ENCODE measurements around the gene WDR37. TPM values are rescaled to one million over a fixed set of nuclear protein-coding genes. Genes with fewer than 3 reads are reported as not detected.

The WDR37 gene
- total RNA-seq, 1 donor from 2014 or later, result 13.6 TPM

- H3K27ac Mint-ChIP-seq (ENCODE audit: unreplicated experiment), result no peak overlapping the region
- TF ChIP-seq CTCF (IDR thresholded peaks at IDR 0.05), result no peak
- peaks cover 73% of the 10 kb centered on the region for H3K36me3 Mint-ChIP-seq (ENCODE audit: unreplicated experiment)
- H3K4me1 Mint-ChIP-seq (ENCODE audit: unreplicated experiment), result peaks cover 15% of the 10 kb centered on the region
- H3K27me3 Mint-ChIP-seq (ENCODE audit: unreplicated experiment), result no peaks in the 10 kb centered on the region
- H3K4me3 Mint-ChIP-seq (ENCODE audit: unreplicated experiment), result no peak overlapping the region
- no peak for DNase-seq (ENCODE audit: extremely low spot score, unreplicated experiment)
- no peaks in the 10 kb centered on the region for H3K9me3 Mint-ChIP-seq (ENCODE audit: unreplicated experiment)
These were observed 46.2 kb downstream of the WDR37 start for GRCh38 chr10:1102416-1102815.

GRCh38 chr10:1102831-1103230 lies 46.6 kb downstream of the WDR37 start:
- no peak for DNase-seq (ENCODE audit: extremely low spot score, unreplicated experiment)
- no peak for TF ChIP-seq CTCF (IDR thresholded peaks at IDR 0.05)
- H3K27ac Mint-ChIP-seq (ENCODE audit: unreplicated experiment), result peak overlapping the region; percentile 64
- H3K27me3 Mint-ChIP-seq (ENCODE audit: unreplicated experiment), result no peaks in the 10 kb centered on the region
- H3K9me3 Mint-ChIP-seq (ENCODE audit: unreplicated experiment), result no peaks in the 10 kb centered on the region
- H3K36me3 Mint-ChIP-seq (ENCODE audit: unreplicated experiment), result peaks cover 76% of the 10 kb centered on the region
- H3K4me1 Mint-ChIP-seq (ENCODE audit: unreplicated experiment), result peaks cover 15% of the 10 kb centered on the region
- H3K4me3 Mint-ChIP-seq (ENCODE audit: unreplicated experiment), result no peak overlapping the region

GRCh38 chr10:1103551-1103950 lies 47.4 kb downstream of the WDR37 start:
- no peaks in the 10 kb centered on the region for H3K9me3 Mint-ChIP-seq (ENCODE audit: unreplicated experiment)
- no peak for DNase-seq (ENCODE audit: extremely low spot score, unreplicated experiment)
- H3K36me3 Mint-ChIP-seq (ENCODE audit: unreplicated experiment), result peaks cover 79% of the 10 kb centered on the region
- TF ChIP-seq CTCF (IDR thresholded peaks at IDR 0.05), result no peak
- no peak overlapping the region for H3K27ac Mint-ChIP-seq (ENCODE audit: unreplicated experiment)
- peaks cover 15% of the 10 kb centered on the region for H3K4me1 Mint-ChIP-seq (ENCODE audit: unreplicated experiment)
- H3K4me3 Mint-ChIP-seq (ENCODE audit: unreplicated experiment), result no peak overlapping the region
- H3K27me3 Mint-ChIP-seq (ENCODE audit: unreplicated experiment), result no peaks in the 10 kb centered on the region

DNA sequence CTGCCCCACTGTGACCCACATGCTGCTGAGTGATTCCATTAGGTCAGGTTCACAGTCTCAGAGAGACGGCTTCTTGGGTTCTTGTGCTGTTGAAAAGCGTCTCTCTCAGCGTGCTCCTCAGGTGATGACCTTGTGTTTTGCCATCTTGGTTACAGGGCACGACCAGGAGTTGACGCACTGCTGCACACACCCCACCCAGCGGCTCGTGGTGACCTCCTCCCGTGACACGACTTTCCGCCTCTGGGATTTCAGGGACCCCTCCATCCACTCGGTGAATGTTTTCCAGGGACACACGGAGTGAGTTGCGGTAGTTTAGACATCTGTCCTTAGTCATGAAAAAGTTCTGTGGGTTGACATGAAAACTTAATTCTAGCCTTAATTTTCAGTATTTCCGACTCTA lies 48.8 kb downstream of the WDR37 start:
- no peaks in the 10 kb centered on the region for H3K9me3 Mint-ChIP-seq (ENCODE audit: unreplicated experiment)
- H3K27ac Mint-ChIP-seq (ENCODE audit: unreplicated experiment), result no peak overlapping the region
- TF ChIP-seq CTCF (IDR thresholded peaks at IDR 0.05), result no peak
- no peak for DNase-seq (ENCODE audit: extremely low spot score, unreplicated experiment)
- H3K4me3 Mint-ChIP-seq (ENCODE audit: unreplicated experiment), result no peak overlapping the region
- H3K4me1 Mint-ChIP-seq (ENCODE audit: unreplicated experiment), result peaks cover 19% of the 10 kb centered on the region
- H3K36me3 Mint-ChIP-seq (ENCODE audit: unreplicated experiment), result peaks cover 69% of the 10 kb centered on the region
- H3K27me3 Mint-ChIP-seq (ENCODE audit: unreplicated experiment), result no peaks in the 10 kb centered on the region

GRCh38 chr10:1107004-1107403 lies 50.8 kb downstream of the WDR37 start:
- Mint-ChIP-seq H3K4me3 (ENCODE audit: unreplicated experiment) (no peak overlapping the region), H3K9me3 (ENCODE audit: unreplicated experiment) (no peaks in the 10 kb centered on the region), H3K36me3 (ENCODE audit: unreplicated experiment) (peaks cover 57% of the 10 kb centered on the region), H3K27ac (ENCODE audit: unreplicated experiment) (no peak overlapping the region), H3K4me1 (ENCODE audit: unreplicated experiment) (peaks cover 34% of the 10 kb centered on the region), H3K27me3 (ENCODE audit: unreplicated experiment) (no peaks in the 10 kb centered on the region)
- TF ChIP-seq CTCF (IDR thresholded peaks at IDR 0.05), result no peak
- DNase-seq (ENCODE audit: extremely low spot score, unreplicated experiment), result no peak

All from osteocyte (in vitro differentiated cells).